Neuron (in vitro differentiated cells): Measurements from ENCODE around the gene DLGAP1.

Experiments
- H2AFZ ChIP-seq: one replicate; pipeline ENCODE4 v1.6.1; 2013; ENCODE audit warnings: low read depth, mild to moderate bottlenecking, inconsistent platforms, low read length, moderate library complexity
- H3K27me3 ChIP-seq: one replicate; pipeline ENCODE4 v1.6.1; 2013; ENCODE audit warnings: low read length; ENCODE audit not compliant: insufficient read depth
- H3K36me3 ChIP-seq: one replicate; pipeline ENCODE4 v1.6.1; 2013; ENCODE audit warnings: low read length; ENCODE audit not compliant: insufficient read depth
- H3K4me1 ChIP-seq: one replicate; pipeline ENCODE4 v1.6.1; 2013; ENCODE audit warnings: low read length; ENCODE audit not compliant: insufficient read depth
- H3K4me3 ChIP-seq: 2 replicates; pipeline ENCODE4 v1.5.1; 2013; ENCODE audit warnings: mild to moderate bottlenecking, low read length, moderate library complexity
- H3K9me3 ChIP-seq: one replicate; pipeline ENCODE4 v1.6.1; 2013; ENCODE audit warnings: low read length

Gene DLGAP1

DNA sequence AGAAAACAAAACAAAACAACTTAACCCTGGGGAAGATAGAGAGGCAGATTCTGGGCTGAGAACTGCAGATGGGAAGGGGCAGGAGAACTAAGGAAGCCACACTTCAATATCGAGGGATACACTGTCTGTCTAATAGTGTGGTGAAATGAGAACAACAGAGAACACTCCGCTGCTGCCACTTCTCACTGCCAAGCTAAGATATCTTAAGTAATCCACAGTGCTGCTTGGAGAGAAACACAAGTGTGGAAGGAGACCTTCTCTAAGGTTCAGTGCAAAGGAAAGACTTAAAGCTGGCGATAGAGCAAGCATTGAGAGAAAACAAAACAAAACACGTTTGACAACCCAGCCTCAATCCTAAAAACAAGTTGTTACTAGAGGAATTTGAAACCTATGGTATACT, 37.4 kb downstream of the DLGAP1 start:
- Histone ChIP-seq H3K9me3 (peaks cover 2% of the 10 kb centered on the region), H3K27me3 (no peaks in the 10 kb centered on the region), H3K4me3 (no peak overlapping the region), H3K4me1 (no peaks in the 10 kb centered on the region), H2AFZ (no peak overlapping the region), H3K36me3 (no peaks in the 10 kb centered on the region)

DNA sequence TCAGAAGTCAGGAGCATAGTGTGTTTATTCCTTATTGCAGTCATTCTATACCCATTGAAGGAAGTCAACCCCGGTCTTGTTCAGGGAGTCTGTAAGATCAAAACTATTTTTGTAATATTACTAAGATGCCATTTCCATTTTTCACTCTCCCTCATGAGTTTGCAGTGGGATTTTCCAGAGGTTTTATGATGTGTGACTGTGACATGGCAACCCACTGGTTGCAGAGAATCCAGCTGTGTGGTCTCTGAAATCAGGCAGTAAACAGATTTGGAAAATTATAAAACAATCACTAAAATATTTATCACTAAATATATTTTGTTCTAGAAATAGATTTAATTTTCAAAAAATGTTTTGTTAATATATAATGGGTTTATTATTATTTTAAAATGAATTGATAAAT, 38.1 kb downstream of the DLGAP1 start:
- H2AFZ ChIP-seq = no peak overlapping the region
- no peaks in the 10 kb centered on the region for H3K27me3 ChIP-seq
- no peak overlapping the region for H3K4me3 ChIP-seq
- H3K4me1 ChIP-seq = no peaks in the 10 kb centered on the region
- no peaks in the 10 kb centered on the region for H3K36me3 ChIP-seq
- H3K9me3 ChIP-seq = peaks cover 2% of the 10 kb centered on the region

DNA sequence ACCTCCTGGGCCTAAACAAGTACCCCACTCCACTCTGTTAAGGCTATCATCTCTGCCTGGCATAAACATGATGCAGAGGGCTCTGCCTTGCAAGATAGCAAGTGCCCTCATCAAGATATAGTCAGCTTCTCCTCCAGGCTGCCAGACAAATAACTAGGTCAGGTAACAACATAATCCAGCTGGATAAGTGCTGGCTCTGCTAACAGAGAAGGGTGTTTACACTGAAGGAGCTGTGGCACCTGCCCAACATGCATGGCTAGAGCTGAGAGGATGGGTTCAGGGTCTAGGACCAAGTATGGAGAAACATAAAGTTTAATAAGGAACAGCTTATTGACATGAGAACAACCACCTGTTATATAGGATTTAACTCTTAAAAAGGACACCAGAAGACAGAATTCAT, 42.8 kb downstream of the DLGAP1 start:
- H3K36me3 ChIP-seq = no peaks in the 10 kb centered on the region
- no peak overlapping the region for H2AFZ ChIP-seq
- H3K9me3 ChIP-seq = no peaks in the 10 kb centered on the region
- no peaks in the 10 kb centered on the region for H3K4me1 ChIP-seq
- H3K27me3 ChIP-seq = no peaks in the 10 kb centered on the region
- no peak overlapping the region for H3K4me3 ChIP-seq

DNA sequence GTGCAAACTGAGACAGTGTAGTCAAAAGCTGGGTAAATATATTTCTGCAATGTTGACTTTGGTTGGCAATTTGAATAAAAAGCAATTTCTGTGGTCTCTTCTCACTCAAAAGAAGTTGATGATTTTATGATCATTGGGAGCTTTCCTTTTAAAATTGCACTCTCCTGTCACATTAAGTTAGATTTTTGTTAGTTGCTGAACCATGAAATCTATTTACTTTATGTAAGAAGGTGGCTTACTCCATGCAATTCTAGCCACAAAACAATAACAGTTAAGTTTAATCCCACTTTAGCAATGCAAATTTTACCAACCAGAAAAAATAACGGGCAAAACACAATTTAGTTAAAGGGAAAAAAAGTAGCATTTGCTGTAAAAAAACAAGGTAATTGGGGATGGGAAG, 48.3 kb downstream of the DLGAP1 start:
- Histone ChIP-seq H3K36me3 (no peaks in the 10 kb centered on the region), H3K9me3 (no peaks in the 10 kb centered on the region), H2AFZ (no peak overlapping the region), H3K4me3 (no peak overlapping the region), H3K4me1 (no peaks in the 10 kb centered on the region), H3K27me3 (no peaks in the 10 kb centered on the region)

DNA sequence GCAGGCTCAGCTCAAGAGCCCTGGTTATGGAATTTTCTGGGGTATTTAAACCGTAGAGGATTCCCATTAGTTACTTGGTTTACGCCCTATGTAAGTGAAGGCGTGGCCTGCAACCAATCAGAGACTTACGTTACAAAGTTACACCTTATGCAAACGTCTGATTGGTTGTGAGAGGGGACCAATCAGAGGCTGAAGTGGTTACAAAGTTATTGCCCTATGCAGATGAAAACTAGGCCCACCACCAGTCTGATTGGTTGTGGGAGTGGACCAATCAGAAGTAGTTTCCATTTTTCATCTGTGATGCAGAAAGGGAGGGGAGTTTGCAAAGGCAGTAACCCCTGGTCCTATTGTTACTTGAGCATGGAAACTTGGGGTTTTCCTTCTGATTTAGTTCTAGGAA, 49.1 kb downstream of the DLGAP1 start:
- no peaks in the 10 kb centered on the region for H3K36me3 ChIP-seq
- no peak overlapping the region for H3K4me3 ChIP-seq
- H3K27me3 ChIP-seq = no peaks in the 10 kb centered on the region
- H3K9me3 ChIP-seq = no peaks in the 10 kb centered on the region
- H2AFZ ChIP-seq = no peak overlapping the region
- no peaks in the 10 kb centered on the region for H3K4me1 ChIP-seq

DNA sequence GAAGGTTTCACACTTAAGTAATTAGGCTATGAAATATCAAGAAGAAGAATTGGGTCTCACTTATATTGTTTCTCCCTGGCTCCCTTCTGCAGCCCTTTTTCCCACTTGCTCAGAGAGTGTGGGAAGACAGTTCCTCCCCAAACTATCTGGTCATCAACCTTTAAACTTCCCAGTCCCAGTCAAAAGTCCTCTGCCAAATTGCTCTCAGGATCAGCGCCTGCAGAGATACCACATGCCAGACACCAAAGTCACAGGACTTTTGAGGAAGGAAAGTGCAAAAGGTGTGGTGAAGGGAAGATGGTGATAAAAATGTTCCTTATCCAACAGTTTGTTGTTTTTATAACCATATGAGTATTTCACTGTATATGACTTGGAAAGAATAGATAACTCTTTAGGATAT, 51.3 kb downstream of the DLGAP1 start:
- Histone ChIP-seq H2AFZ (no peak overlapping the region), H3K9me3 (no peaks in the 10 kb centered on the region), H3K4me3 (no peak overlapping the region), H3K36me3 (no peaks in the 10 kb centered on the region), H3K27me3 (no peaks in the 10 kb centered on the region), H3K4me1 (no peaks in the 10 kb centered on the region)

DNA sequence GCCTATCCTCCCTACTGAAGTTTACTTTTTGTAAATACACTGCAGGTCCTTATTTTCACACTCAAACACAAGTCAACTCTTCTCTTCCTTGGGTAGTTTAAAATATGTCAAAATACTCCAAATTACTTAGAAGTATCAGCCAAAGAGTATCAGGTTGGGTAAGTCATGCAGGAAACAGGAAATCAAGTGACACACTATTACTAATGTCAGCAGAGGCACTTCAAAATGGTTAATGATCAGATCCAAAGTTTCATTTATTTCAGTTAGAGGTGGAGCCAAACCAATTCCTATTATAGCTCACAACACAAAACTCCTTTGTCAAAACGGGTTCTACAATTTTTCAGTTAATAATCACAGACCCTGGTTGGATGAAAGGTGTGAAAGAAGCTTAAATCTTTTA, 54.2 kb downstream of the DLGAP1 start:
- Histone ChIP-seq H3K9me3 (no peaks in the 10 kb centered on the region), H3K27me3 (no peaks in the 10 kb centered on the region), H3K4me3 (no peak overlapping the region), H3K36me3 (no peaks in the 10 kb centered on the region), H2AFZ (no peak overlapping the region), H3K4me1 (no peaks in the 10 kb centered on the region)

DNA sequence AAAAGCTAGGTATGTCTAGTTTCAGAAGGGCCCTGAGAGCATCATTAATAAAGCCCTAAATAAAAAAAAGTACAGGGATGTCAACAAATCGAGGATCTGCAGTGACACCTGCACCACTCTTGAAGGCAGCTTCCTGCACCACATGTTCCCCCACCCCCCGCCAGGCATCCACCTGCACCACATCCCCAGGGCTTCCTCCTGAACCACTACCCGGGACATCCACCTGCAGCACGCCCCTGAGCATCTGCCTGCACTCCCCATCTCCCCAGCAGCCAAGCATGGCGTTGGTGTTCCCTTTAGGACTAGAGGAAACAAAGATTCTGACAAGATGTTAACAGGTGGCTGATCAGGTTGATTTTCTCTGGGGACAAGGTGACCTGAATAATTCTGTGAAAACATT, 55.2 kb downstream of the DLGAP1 start:
- no peak overlapping the region for H2AFZ ChIP-seq
- H3K4me3 ChIP-seq = no peak overlapping the region

DNA sequence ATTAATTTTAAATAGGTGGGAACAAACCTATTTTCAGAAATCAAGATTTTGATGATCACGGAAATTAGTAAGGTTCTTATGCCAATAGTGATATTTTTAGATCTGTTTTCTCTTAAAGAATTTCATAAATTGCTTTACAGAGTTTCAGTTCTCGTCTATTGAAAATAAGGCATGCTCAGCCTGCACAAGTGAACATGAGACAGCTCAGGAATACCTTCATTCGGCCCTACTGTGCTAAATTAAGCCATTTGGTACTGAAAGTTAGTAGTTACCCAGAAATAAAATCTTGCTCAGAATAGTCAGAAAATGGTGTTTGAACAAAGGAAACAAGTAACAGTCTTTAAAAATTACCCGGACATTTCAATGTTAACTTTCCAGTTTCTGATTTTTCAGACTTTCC, 60.4 kb downstream of the DLGAP1 start:
- Histone ChIP-seq H3K36me3 (no peaks in the 10 kb centered on the region), H3K27me3 (no peaks in the 10 kb centered on the region), H3K4me1 (no peaks in the 10 kb centered on the region), H2AFZ (no peak overlapping the region), H3K4me3 (no peak overlapping the region), H3K9me3 (no peaks in the 10 kb centered on the region)

More for the DNA sequence above, 55.2 kb downstream of the DLGAP1 start:
- Histone ChIP-seq H3K9me3 (no peaks in the 10 kb centered on the region), H3K4me1 (no peaks in the 10 kb centered on the region), H3K36me3 (no peaks in the 10 kb centered on the region), H3K27me3 (no peaks in the 10 kb centered on the region)

DNA sequence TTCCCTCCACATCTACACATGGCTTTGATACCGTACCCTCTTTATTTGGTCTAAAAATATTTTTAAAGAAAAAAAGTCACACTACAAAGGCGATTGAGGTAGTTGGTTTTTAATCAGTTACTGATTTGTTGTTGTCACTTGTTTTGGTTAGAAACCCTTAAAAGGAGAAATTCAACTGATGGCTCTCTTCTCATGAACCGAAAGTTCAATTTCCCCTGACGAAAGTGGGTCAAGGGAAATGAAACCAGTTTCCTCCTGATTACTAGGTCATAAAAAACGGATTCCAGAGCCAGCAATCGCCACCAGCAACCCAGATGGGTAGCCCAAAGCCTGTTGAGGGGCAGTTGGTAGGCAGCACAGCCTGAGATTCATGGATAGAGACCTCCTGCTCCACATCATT, 63.2 kb downstream of the DLGAP1 start:
- Histone ChIP-seq H3K27me3 (no peaks in the 10 kb centered on the region), H3K9me3 (no peaks in the 10 kb centered on the region), H3K4me3 (no peak overlapping the region), H3K4me1 (no peaks in the 10 kb centered on the region), H2AFZ (no peak overlapping the region), H3K36me3 (no peaks in the 10 kb centered on the region)

DNA sequence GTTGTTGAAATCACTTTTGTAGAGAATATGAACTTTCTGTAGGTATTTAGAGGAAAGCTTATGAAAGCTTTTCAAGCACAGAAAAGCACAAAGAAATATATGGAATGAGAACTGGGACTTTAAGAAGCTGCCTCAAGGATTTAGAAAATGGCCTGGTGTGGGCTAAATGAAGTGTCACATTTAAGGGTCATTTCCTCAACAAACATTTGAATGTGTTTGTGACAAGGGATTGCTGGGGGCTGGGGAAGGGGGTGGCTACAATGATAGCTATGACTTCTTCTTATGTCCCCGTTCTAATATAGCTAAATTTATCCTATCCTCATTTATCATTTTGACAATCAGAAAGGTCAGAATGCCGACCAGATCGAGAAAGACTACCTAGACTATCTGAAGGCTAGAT, 69.2 kb downstream of the DLGAP1 start:
- Histone ChIP-seq H3K36me3 (no peaks in the 10 kb centered on the region), H3K9me3 (no peaks in the 10 kb centered on the region), H3K4me1 (no peaks in the 10 kb centered on the region), H3K4me3 (no peak overlapping the region), H2AFZ (no peak overlapping the region), H3K27me3 (no peaks in the 10 kb centered on the region)

DNA sequence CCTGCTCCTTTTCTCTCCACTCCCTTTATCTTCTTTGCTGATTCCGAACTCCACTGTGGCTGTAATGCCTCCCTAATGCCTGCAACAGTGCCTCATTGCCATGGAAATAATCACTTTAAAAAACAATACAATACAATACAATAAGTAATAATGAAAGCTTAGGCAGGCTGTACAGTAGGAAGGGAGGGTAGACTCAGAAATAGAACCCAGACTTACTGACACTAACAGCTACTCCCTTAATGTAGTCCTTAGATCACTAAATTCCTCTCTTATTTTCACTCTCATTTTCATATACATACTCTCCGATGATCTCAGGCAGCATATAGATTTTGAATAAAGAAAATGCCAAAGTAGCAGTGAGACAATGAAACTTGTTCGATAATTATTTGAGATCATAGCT, 70.2 kb downstream of the DLGAP1 start:
- no peak overlapping the region for H3K4me3 ChIP-seq
- H3K4me1 ChIP-seq = no peaks in the 10 kb centered on the region
- no peaks in the 10 kb centered on the region for H3K36me3 ChIP-seq
- no peaks in the 10 kb centered on the region for H3K27me3 ChIP-seq
- no peaks in the 10 kb centered on the region for H3K9me3 ChIP-seq
- H2AFZ ChIP-seq = no peak overlapping the region

DNA sequence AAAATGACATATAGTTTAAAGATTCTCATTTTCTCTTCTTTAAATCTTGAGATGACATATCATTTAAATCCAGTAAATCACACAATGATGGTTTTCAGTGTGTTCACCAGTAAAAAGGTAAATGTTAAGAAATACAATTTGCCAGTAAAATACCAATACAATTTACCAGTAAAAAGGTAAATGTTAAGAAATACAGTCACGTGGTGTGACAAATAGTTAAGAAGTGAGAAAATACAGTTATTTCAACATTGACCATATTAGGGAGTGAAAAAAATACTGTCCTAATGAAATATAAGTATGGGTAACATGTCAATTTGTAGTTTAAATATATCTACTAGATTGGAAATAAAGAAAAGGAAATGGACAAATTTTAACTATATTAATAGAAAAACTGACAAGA, 80.5 kb downstream of the DLGAP1 start:
- Histone ChIP-seq H2AFZ (no peak overlapping the region), H3K36me3 (no peaks in the 10 kb centered on the region), H3K27me3 (no peaks in the 10 kb centered on the region), H3K4me1 (no peaks in the 10 kb centered on the region), H3K4me3 (no peak overlapping the region), H3K9me3 (no peaks in the 10 kb centered on the region)

DNA sequence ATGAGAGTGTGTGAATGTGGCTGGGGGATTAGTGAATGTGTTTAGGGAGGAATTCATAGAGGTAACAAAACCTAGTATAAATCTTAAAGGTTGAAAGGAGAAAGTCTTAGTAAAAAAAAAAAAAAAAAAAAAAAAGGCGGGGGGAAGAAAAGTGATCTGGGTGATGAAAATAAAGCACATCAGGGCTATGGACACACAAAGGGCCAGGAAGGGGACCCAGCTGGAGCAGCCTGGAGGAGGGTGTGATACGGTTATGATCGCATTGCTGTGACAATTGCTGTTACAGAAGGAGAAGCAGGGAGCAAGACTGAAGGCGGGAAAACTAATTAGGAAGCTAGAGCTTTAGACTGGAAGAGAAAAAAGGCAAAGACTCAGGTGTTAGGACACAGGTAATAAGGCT, 85.4 kb downstream of the DLGAP1 start:
- Histone ChIP-seq H3K36me3 (no peaks in the 10 kb centered on the region), H3K27me3 (no peaks in the 10 kb centered on the region), H2AFZ (no peak overlapping the region), H3K9me3 (no peaks in the 10 kb centered on the region), H3K4me1 (no peaks in the 10 kb centered on the region), H3K4me3 (no peak overlapping the region)
